ENCODE measurements around the gene HEBP2. TPM values are rescaled to one million over a fixed set of nuclear protein-coding genes. Genes with fewer than 3 reads are reported as not detected.
"Not testable (repeated sequence)": the region's sequence is repeated elsewhere in the genome, so short reads cannot be mapped to it uniquely, and the experiment has no call there.

The HEBP2 gene
- total RNA-seq, 1 experiment from 2014 or later: 51.6 TPM

DNA sequence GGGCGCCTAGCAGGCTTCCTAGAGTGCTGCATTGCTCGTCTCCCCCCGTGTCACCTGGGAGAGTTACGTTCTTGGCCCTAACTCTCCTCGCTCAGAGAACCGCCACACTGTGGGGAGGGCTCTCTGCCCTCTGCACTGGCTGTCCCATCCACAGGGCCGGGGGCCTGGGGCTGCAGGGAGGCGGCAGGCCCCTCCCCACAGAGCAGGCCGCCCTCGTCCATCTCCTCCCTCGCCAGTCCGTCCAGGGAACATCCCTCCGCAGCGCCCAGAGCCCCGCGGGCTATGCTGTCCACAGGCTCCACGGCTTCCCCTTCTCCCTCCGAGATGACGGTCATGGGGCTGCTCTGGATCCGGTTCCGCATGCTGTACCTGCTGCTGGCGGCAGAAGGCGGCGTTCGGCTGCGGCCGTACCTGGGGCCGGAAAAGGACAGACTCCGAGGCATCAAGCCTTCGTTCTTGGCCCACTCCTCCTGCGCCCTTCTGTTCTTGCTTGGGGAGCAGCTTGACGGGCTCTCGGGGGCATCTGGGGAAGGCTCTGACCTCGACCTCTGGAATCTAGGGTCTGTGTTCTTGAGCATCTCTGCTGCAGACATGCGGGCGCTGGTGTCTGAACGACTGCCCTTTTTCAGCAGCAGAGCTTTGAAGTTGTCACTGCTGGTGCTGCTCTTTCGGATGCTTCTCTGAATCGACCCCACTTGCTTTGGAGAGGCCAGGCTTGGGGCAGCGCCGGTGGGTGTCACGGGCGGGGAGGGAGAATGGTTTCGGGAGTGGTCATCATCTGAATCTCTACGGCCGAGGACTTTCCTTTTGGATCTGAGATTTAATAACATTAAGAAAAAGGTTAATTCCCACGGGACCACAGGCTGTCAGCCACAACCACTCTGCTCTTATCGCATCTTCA is 20.2 kb downstream of the HEBP2 start:
- intact Hi-C loops (cut with micrococcal nuclease): no loop called here
- ATAC-seq: no peak
- no peak for TF ChIP-seq EZH2 (IDR thresholded peaks at IDR 0.05)
- no peak for TF ChIP-seq TCF7L2 (IDR thresholded peaks at IDR 0.05; ENCODE audit: borderline replicate concordance, extremely low read depth, insufficient read depth, insufficient read length)
- no peak for TF ChIP-seq ELF1 (IDR thresholded peaks at IDR 0.05; ENCODE audit: borderline replicate concordance, low read depth)
- TF ChIP-seq RAD21 (IDR thresholded peaks at IDR 0.05; ENCODE audit: low read depth): no peak
- TF ChIP-seq, protein P1, sequence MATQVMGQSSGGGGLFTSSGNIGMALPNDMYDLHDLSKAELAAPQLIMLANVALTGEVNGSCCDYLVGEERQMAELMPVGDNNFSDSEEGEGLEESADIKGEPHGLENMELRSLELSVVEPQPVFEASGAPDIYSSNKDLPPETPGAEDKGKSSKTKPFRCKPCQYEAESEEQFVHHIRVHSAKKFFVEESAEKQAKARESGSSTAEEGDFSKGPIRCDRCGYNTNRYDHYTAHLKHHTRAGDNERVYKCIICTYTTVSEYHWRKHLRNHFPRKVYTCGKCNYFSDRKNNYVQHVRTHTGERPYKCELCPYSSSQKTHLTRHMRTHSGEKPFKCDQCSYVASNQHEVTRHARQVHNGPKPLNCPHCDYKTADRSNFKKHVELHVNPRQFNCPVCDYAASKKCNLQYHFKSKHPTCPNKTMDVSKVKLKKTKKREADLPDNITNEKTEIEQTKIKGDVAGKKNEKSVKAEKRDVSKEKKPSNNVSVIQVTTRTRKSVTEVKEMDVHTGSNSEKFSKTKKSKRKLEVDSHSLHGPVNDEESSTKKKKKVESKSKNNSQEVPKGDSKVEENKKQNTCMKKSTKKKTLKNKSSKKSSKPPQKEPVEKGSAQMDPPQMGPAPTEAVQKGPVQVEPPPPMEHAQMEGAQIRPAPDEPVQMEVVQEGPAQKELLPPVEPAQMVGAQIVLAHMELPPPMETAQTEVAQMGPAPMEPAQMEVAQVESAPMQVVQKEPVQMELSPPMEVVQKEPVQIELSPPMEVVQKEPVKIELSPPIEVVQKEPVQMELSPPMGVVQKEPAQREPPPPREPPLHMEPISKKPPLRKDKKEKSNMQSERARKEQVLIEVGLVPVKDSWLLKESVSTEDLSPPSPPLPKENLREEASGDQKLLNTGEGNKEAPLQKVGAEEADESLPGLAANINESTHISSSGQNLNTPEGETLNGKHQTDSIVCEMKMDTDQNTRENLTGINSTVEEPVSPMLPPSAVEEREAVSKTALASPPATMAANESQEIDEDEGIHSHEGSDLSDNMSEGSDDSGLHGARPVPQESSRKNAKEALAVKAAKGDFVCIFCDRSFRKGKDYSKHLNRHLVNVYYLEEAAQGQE (IDR thresholded peaks at IDR 0.05; ENCODE audit: low read depth): no peak

DNA sequence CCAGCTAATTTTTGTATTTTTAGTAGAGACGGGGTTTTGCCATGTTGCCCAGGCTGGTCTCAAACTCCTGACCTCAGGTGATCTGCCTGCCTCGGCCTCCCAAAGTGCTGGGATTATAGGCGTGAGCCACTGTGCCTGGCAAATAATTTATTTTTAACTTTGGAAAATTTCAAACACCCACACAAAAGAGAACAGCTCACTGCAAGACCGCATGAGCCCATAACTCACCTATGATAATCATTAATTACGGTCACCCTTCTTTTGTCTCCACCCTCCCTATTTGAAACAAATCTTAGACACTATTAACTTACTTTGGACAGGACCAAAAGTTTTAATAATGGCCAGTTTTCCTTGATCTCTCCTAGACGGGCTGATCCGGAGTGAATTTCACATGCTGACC is 21.2 kb downstream of the HEBP2 start:
- H2AFZ ChIP-seq (ENCODE audit: low read depth, low read length, poor library complexity, severe bottlenecking); H3K4me1 ChIP-seq (ENCODE audit: control insufficient read depth in 1 of 2, insufficient read depth in 2 of 2, low read length in 2 of 2); H3K9ac ChIP-seq (ENCODE audit: low read length); H3K4me3 ChIP-seq (replicated peaks in 1 of 2; ENCODE audit: low read depth in 1 of 2, low read length in 2 of 2); RAD21 ChIA-PET (ENCODE audit: low non-redundant PET in 1 of 2, low total read pairs in 2 of 2, uncharacterized antibody in 2 of 2, unreplicated experiment in 2 of 2); H3K79me2 ChIP-seq (ENCODE audit: insufficient read depth, low read length); DNase-seq (ENCODE audit: low read depth, low spot score); H3K36me3 ChIP-seq (ENCODE audit: control insufficient read depth in 1 of 2, insufficient read depth in 2 of 2, low read length in 2 of 2); BruUV-seq (replicated peaks); CTCF ChIA-PET; POLR2A ChIA-PET; H3K27me3 ChIP-seq (ENCODE audit: insufficient read depth, low read length); ATAC-seq; H3K27ac ChIP-seq (ENCODE audit: low read depth, low read length); H3K9me2 ChIP-seq (ENCODE audit: insufficient read depth); H3K9me3 ChIP-seq (ENCODE audit: control insufficient read depth in 1 of 2, insufficient read depth in 1 of 2, low read depth in 1 of 2, low read length in 2 of 2); H3K4me2 ChIP-seq (ENCODE audit: low read length); H4K20me1 ChIP-seq (ENCODE audit: insufficient read depth): not testable (repeated sequence)
- intact Hi-C loops (cut with micrococcal nuclease): loop anchor here (5.0 kb wide), 1 partner anchor 308 kb away; no protein-coding TSS in a partner anchor

More for the DNA sequence above, 20.2 kb downstream of the HEBP2 start:
- Histone ChIP-seq H3K4me1 (ENCODE audit: control insufficient read depth in 1 of 2, insufficient read depth in 2 of 2, low read length in 2 of 2) (no peaks in the 10 kb centered on the region), H3K36me3 (ENCODE audit: control insufficient read depth in 1 of 2, insufficient read depth in 2 of 2, low read length in 2 of 2) (no peaks in the 10 kb centered on the region), H2AFZ (ENCODE audit: low read depth, low read length, poor library complexity, severe bottlenecking) (no peak overlapping the region), H3K27me3 (ENCODE audit: insufficient read depth, low read length) (no peaks in the 10 kb centered on the region), H3K4me2 (ENCODE audit: low read length) (no peak overlapping the region), H3K9me2 (ENCODE audit: insufficient read depth) (no peaks in the 10 kb centered on the region), H3K4me3 (replicated peaks in 1 of 2; ENCODE audit: low read depth in 1 of 2, low read length in 2 of 2) (no peak overlapping the region), H3K9me3 (ENCODE audit: control insufficient read depth in 1 of 2, insufficient read depth in 1 of 2, low read depth in 1 of 2, low read length in 2 of 2) (no peaks in the 10 kb centered on the region), H3K9ac (ENCODE audit: low read length) (no peak overlapping the region), H4K20me1 (ENCODE audit: insufficient read depth) (no peaks in the 10 kb centered on the region), H3K79me2 (ENCODE audit: insufficient read depth, low read length) (no peaks in the 10 kb centered on the region), H3K27ac (ENCODE audit: low read depth, low read length) (no peak overlapping the region)
- RAD21 ChIA-PET (ENCODE audit: low non-redundant PET in 1 of 2, low total read pairs in 2 of 2, uncharacterized antibody in 2 of 2, unreplicated experiment in 2 of 2): no interaction called here
- CTCF ChIA-PET: no interaction called here
- no TSS peak for BruUV-seq (replicated peaks)
- no peak for DNase-seq (ENCODE audit: low read depth, low spot score)
- POLR2A ChIA-PET: no interaction called here
